ENCODE results near the gene ESYT3.

GRCh38 chr3:138468451-138468850 lies 34.0 kb downstream of the ESYT3 start:
- no peak for TF ChIP-seq CTCF (IDR thresholded peaks at IDR 0.05; ENCODE audit: low read length)
- TF ChIP-seq EZH2 (IDR thresholded peaks at IDR 0.05; ENCODE audit: borderline replicate concordance, low read length) = no peak

Measured in OCI-LY1 (cell line).